HG02759 (cell line): ENCODE results near the gene EARS2.
"Not testable (repeated sequence)": the region's sequence is repeated elsewhere in the genome, so short reads cannot be mapped to it uniquely, and the experiment has no call there.

ENCODE experiments used
- ATAC-seq: cut with Tn5 transposase; IDR thresholded peaks from one replicate; pipeline ENCODE4 v1.9.1; 2021; ENCODE audit warnings: mild to moderate bottlenecking, moderate library complexity; ENCODE audit not compliant: unreplicated experiment

EARS2 gene

GRCh38 chr16:23528644-23529310 is 28.4 kb downstream of the EARS2 start:
- no peak for ATAC-seq

- no peak for ATAC-seq
Observed at GRCh38 chr16:23527961-23528643, 29.0 kb downstream of the EARS2 start.

GRCh38 chr16:23524886-23525285 is 32.3 kb downstream of the EARS2 start:
- no peak for ATAC-seq

GRCh38 chr16:23523876-23524385 is 33.2 kb downstream of the EARS2 start:
- ATAC-seq, result no peak

- ATAC-seq, result no peak
Observed at GRCh38 chr16:23523321-23523720, 33.8 kb downstream of the EARS2 start.

GRCh38 chr16:23521965-23522364 is 35.2 kb downstream of the EARS2 start:
- ATAC-seq, result no peak

- ATAC-seq, result no peak
Observed at GRCh38 chr16:23521037-23521743, 36.0 kb downstream of the EARS2 start.

- no peak for ATAC-seq
Observed at GRCh38 chr16:23520500-23520899, 36.6 kb downstream of the EARS2 start.

- ATAC-seq, result no peak
Observed at GRCh38 chr16:23519282-23519681, 37.9 kb downstream of the EARS2 start.

GRCh38 chr16:23518435-23518891 is 38.7 kb downstream of the EARS2 start:
- peak; percentile 52 for ATAC-seq

GRCh38 chr16:23516366-23517137 is 40.6 kb downstream of the EARS2 start:
- peak; percentile 50 for ATAC-seq

- no peak for ATAC-seq
Observed at GRCh38 chr16:23515881-23516280, 41.3 kb downstream of the EARS2 start.

GRCh38 chr16:23514381-23515152 is 42.6 kb downstream of the EARS2 start:
- ATAC-seq, result no peak

- no peak for ATAC-seq
Observed at GRCh38 chr16:23512168-23512695, 44.9 kb downstream of the EARS2 start.

GRCh38 chr16:23511731-23512130 is 45.4 kb downstream of the EARS2 start:
- no peak for ATAC-seq

- not testable (repeated sequence) for ATAC-seq
Observed at GRCh38 chr16:23510915-23511270, 46.3 kb downstream of the EARS2 start.

- peak; percentile 85 for ATAC-seq
Observed at GRCh38 chr16:23510164-23510914, 46.8 kb downstream of the EARS2 start, which contains the start of gene GGA2. Gene GGA2, minus strand, starts transcription at chr16:23510494. Its CDS starts 83 bp downstream, at chr16:23510411.

GRCh38 chr16:23509782-23510163 is 47.4 kb downstream of the EARS2 start:
- peak; percentile 6 for ATAC-seq

- ATAC-seq, result no peak
Observed at GRCh38 chr16:23509441-23509754, 47.8 kb downstream of the EARS2 start.
